Spinal cord (tissue), 10 donors: Measurements from ENCODE around the gene ZNF550. TPM values are rescaled to one million over a fixed set of nuclear protein-coding genes. Genes with fewer than 3 reads are reported as not detected.
"Not testable (repeated sequence)": the region's sequence is repeated elsewhere in the genome, so short reads cannot be mapped to it uniquely, and the experiment has no call there.

ENCODE experiments used
- DNase-seq, 6 donors: peaks; one replicate each; pipeline versions ENCODE4 v3.0.0 to v3.0.0-alpha.2; 2013 to 2015; ENCODE audit warnings: low spot score in 6 of 6, low read depth in 4 of 6
- H3K27ac ChIP-seq: one replicate; pipeline ENCODE4 v1.5.1; 2013; ENCODE audit warnings: low read depth, low read length, control low read depth
- H3K27me3 ChIP-seq: one replicate; pipeline ENCODE4 v1.6.1; 2013; ENCODE audit warnings: low read length; ENCODE audit not compliant: control insufficient read depth, insufficient read depth
- H3K36me3 ChIP-seq: one replicate; pipeline ENCODE4 v1.6.1; 2013; ENCODE audit warnings: low read length; ENCODE audit not compliant: control insufficient read depth, insufficient read depth
- H3K4me1 ChIP-seq: one replicate; pipeline ENCODE4 v1.6.1; 2013; ENCODE audit warnings: low read length; ENCODE audit not compliant: control insufficient read depth, insufficient read depth
- H3K4me3 ChIP-seq: one replicate; pipeline ENCODE4 v1.5.1; 2013; ENCODE audit warnings: low read depth, low read length, control low read depth
- H3K9me3 ChIP-seq: one replicate; pipeline ENCODE4 v1.6.1; 2013; ENCODE audit warnings: low read length; ENCODE audit not compliant: control insufficient read depth, insufficient read depth
- WGBS: methylation state at CpG from one replicate; pipeline ENCODE4 v1.1.5; 2013; ENCODE audit warnings: missing lambda C conversion rate; ENCODE audit not compliant: insufficient coverage; 5-methylcytosine and 5-hydroxymethylcytosine counted together
- polyA plus RNA-seq, 2 donors: library from polyadenylated mRNA; unstranded; fragments of 120-200 nt; gene quantifications; one replicate each; pipeline ENCODE4 v1.2.1, GENCODE V29; 2013; ENCODE audit not compliant: insufficient read length in 2 of 2
- total RNA-seq, 2 donors: library from RNA; depleted of rRNA in 1 of 2; stranded (reverse); fragments of 120-200 nt in 1 of 2; fragments of >200 nt in 1 of 2; gene quantifications; one replicate each; pipeline versions ENCODE4 v1.2.3 to v1.2.4, GENCODE V29; 2013 to 2014
- donor health status: healthy.

ZNF550 gene
- total and polyA plus RNA-seq, 4 donors = 10.8 to 16.8 (median 13.4) TPM

- not testable (repeated sequence) for H3K4me1 ChIP-seq, H3K27me3 ChIP-seq, H3K27ac ChIP-seq, H3K9me3 ChIP-seq
- Histone ChIP-seq H3K36me3 (peaks cover 14% of the 10 kb centered on the region), H3K4me3 (peak within 1 kb of the TSS; percentile 64)
- peak; percentile 84 to 99 (median 92) for DNase-seq
- WGBS = under 1% methylated on average over 49 of the region's 69 CpGs
Measured at GRCh38 chr19:57499680-57500395, 59.8 kb downstream of the ZNF550 start, which contains the start of gene ZNF773. Gene ZNF773, plus strand, starts transcription at chr19:57499938. Its CDS starts 143 bp downstream, at chr19:57500081.

GRCh38 chr19:57499332-57499679 is 60.4 kb downstream of the ZNF550 start:
- H3K4me3 ChIP-seq, DNase-seq, H3K4me1 ChIP-seq, H3K27ac ChIP-seq, H3K9me3 ChIP-seq, H3K27me3 ChIP-seq: not testable (repeated sequence)
- peaks cover 14% of the 10 kb centered on the region for H3K36me3 ChIP-seq

- not testable (repeated sequence) for H3K9me3 ChIP-seq, H3K4me1 ChIP-seq, H3K27ac ChIP-seq, DNase-seq, H3K27me3 ChIP-seq
- Histone ChIP-seq H3K4me3 (peak overlapping the region; percentile 1), H3K36me3 (peaks cover 23% of the 10 kb centered on the region)
- no CpG with 5 or more reads among the region's 1 CpG for WGBS
Measured at GRCh38 chr19:57488299-57488644, 71.4 kb downstream of the ZNF550 start.

GRCh38 chr19:57487477-57488298 is 72.0 kb downstream of the ZNF550 start, which contains the start of gene ZNF419:
Gene ZNF419, plus strand, starts transcription at chr19:57487750. Its CDS starts 201 bp downstream, at chr19:57487951.
- not testable (repeated sequence) for H3K4me1 ChIP-seq, H3K9me3 ChIP-seq, H3K27ac ChIP-seq, H3K27me3 ChIP-seq
- WGBS = under 1% methylated on average over 46 of the region's 69 CpGs
- H3K4me3 ChIP-seq = peak within 1 kb of the TSS; percentile 91
- peak; percentile 77 to 98 (median 87) for DNase-seq
- peaks cover 22% of the 10 kb centered on the region for H3K36me3 ChIP-seq

Other genes starting within 250 kb of the ZNF550 start
- gene ZNF543, start 239.4 kb downstream of the ZNF550 start, total RNA-seq = 10 to 100 TPM; 18.7 to 23.3 TPM
- gene ZNF543, start 239.4 kb downstream of the ZNF550 start, polyA plus RNA-seq = 1 to 10 TPM; 5.0 to 6.8 TPM
- gene ZNF304, start 208.6 kb downstream of the ZNF550 start, total RNA-seq = 10 to 100 TPM; 13.5 to 18.6 TPM
- 10 to 100 TPM; 12.8 to 14.1 TPM for gene ZNF304, start 208.6 kb downstream of the ZNF550 start, polyA plus RNA-seq
- 10 to 100 TPM; 16.4 to 20.0 TPM for gene TRAPPC2B, start 196.3 kb downstream of the ZNF550 start, total RNA-seq
- gene TRAPPC2B, start 196.3 kb downstream of the ZNF550 start, polyA plus RNA-seq = 10 to 100 TPM; 13.7 to 14.7 TPM
- 1 to 10 TPM; 5.6 to 8.0 TPM for gene ZNF547, start 196.3 kb downstream of the ZNF550 start, total RNA-seq
- 1 to 10 TPM; 8.0 to 9.3 TPM for gene ZNF547, start 196.3 kb downstream of the ZNF550 start, polyA plus RNA-seq
- gene ZNF548, start 170.0 kb downstream of the ZNF550 start, total RNA-seq = 10 to 100 TPM; 33.6 to 34.2 TPM
- 10 to 100 TPM; 21.1 to 24.4 TPM for gene ZNF548, start 170.0 kb downstream of the ZNF550 start, polyA plus RNA-seq
- gene ZNF17, start 148.7 kb downstream of the ZNF550 start, total RNA-seq = 10 to 100 TPM; 20.9 to 24.7 TPM
- gene ZNF17, start 148.7 kb downstream of the ZNF550 start, polyA plus RNA-seq = 10 to 100 TPM in 1 of 2 donors, 1 to 10 TPM in 1; 9.1 to 15.2 TPM
- gene ZNF749, start 124.5 kb downstream of the ZNF550 start, total RNA-seq = 10 to 100 TPM; 14.7 to 18.7 TPM
- gene ZNF749, start 124.5 kb downstream of the ZNF550 start, polyA plus RNA-seq = 10 to 100 TPM; 12.4 to 13.6 TPM
- gene VN1R1, start 102.7 kb downstream of the ZNF550 start, total RNA-seq = 1 to 10 TPM; 3.5 TPM
- gene VN1R1, start 102.7 kb downstream of the ZNF550 start, polyA plus RNA-seq = 1 to 10 TPM; 6.2 to 9.5 TPM
- gene ZNF772, start 82.3 kb downstream of the ZNF550 start, total RNA-seq = 10 to 100 TPM; 40.4 to 46.7 TPM
- gene ZNF772, start 82.3 kb downstream of the ZNF550 start, polyA plus RNA-seq = 10 to 100 TPM; 19.6 to 22.5 TPM
- 10 to 100 TPM; 15.6 to 23.3 TPM for gene ZNF419, start 72.1 kb downstream of the ZNF550 start, total RNA-seq
- 10 to 100 TPM; 17.3 to 23.2 TPM for gene ZNF419, start 72.1 kb downstream of the ZNF550 start, polyA plus RNA-seq
- 10 to 100 TPM; 19.8 to 21.2 TPM for gene ZNF773, start 59.9 kb downstream of the ZNF550 start, total RNA-seq
- gene ZNF773, start 59.9 kb downstream of the ZNF550 start, polyA plus RNA-seq = 10 to 100 TPM; 14.6 to 16.0 TPM
- 10 to 100 TPM; 13.9 to 14.5 TPM for gene ZNF549, start 32.5 kb downstream of the ZNF550 start, total RNA-seq
- 10 to 100 TPM; 12.6 to 17.2 TPM for gene ZNF549, start 32.5 kb downstream of the ZNF550 start, polyA plus RNA-seq
- gene ZNF416, start 19.0 kb upstream of the ZNF550 start, total RNA-seq = 10 to 100 TPM in 1 of 2 donors, 1 to 10 TPM in 1; 7.3 to 10.9 TPM
- gene ZNF416, start 19.0 kb upstream of the ZNF550 start, polyA plus RNA-seq = 1 to 10 TPM; 6.2 to 7.5 TPM
- 10 to 100 TPM; 17.4 to 19.2 TPM for gene ZIK1, start 24.3 kb upstream of the ZNF550 start, total RNA-seq
- gene ZIK1, start 24.3 kb upstream of the ZNF550 start, polyA plus RNA-seq = 10 to 100 TPM; 11.6 to 14.2 TPM
- gene ZNF530, start 40.0 kb upstream of the ZNF550 start, total RNA-seq = 1 to 10 TPM; 5.2 to 7.9 TPM
- gene ZNF530, start 40.0 kb upstream of the ZNF550 start, polyA plus RNA-seq = 1 to 10 TPM; 5.7 to 7.1 TPM
- gene ZNF134, start 54.4 kb upstream of the ZNF550 start, total RNA-seq = 10 to 100 TPM; 25.2 to 33.2 TPM
- 10 to 100 TPM; 20.1 to 23.8 TPM for gene ZNF134, start 54.4 kb upstream of the ZNF550 start, polyA plus RNA-seq
- 10 to 100 TPM; 24.4 to 32.2 TPM for gene ZNF211, start 73.3 kb upstream of the ZNF550 start, total RNA-seq
- 10 to 100 TPM; 36.7 to 39.9 TPM for gene ZNF211, start 73.3 kb upstream of the ZNF550 start, polyA plus RNA-seq
- not detected for gene ZSCAN4, start 109.1 kb upstream of the ZNF550 start, total RNA-seq
- gene ZSCAN4, start 109.1 kb upstream of the ZNF550 start, polyA plus RNA-seq = under 1 TPM in 1 of 2 donors, not detected in 1; 0.17 TPM
- 10 to 100 TPM; 12.8 to 13.1 TPM for gene ZNF551, start 122.1 kb upstream of the ZNF550 start, total RNA-seq
- gene ZNF551, start 122.1 kb upstream of the ZNF550 start, polyA plus RNA-seq = 10 to 100 TPM; 11.4 to 14.3 TPM
- gene ZNF154, start 149.3 kb upstream of the ZNF550 start, total RNA-seq = 10 to 100 TPM; 18.9 to 24.7 TPM
- gene ZNF154, start 149.3 kb upstream of the ZNF550 start, polyA plus RNA-seq = 10 to 100 TPM; 24.2 to 32.4 TPM
- gene ZNF671, start 167.8 kb upstream of the ZNF550 start, total RNA-seq = 10 to 100 TPM; 17.8 to 27.8 TPM
- 10 to 100 TPM; 21.2 to 23.4 TPM for gene ZNF671, start 167.8 kb upstream of the ZNF550 start, polyA plus RNA-seq
- gene ZNF776, start 187.0 kb upstream of the ZNF550 start, total RNA-seq = 10 to 100 TPM; 34.2 to 40.1 TPM
- 10 to 100 TPM; 22.1 to 25.9 TPM for gene ZNF776, start 187.0 kb upstream of the ZNF550 start, polyA plus RNA-seq
- 10 to 100 TPM; 35.1 to 35.4 TPM for gene ZNF586, start 209.8 kb upstream of the ZNF550 start, total RNA-seq
- gene ZNF586, start 209.8 kb upstream of the ZNF550 start, polyA plus RNA-seq = 10 to 100 TPM; 12.4 to 19.4 TPM